Body of pancreas (tissue), 4 donors: Measurements from ENCODE around the gene TENM4.

Experiments used
- CTCF ChIP-seq, 7 experiments: fragments of 450-650 bp in 4 of 7; fragments of 200-600 bp in 3 of 7; sonication (generic) in 3 of 7; IDR thresholded peaks; one replicate each; pipeline ENCODE4 v1.5.1; 2016 to 2019; ENCODE audit warnings: antibody characterized with exemption in 7 of 7
- POLR2A ChIP-seq, 3 donors: fragments of 450-650 bp; IDR thresholded peaks; one replicate each; pipeline ENCODE4 v1.6.1; 2016; ENCODE audit warnings: antibody characterized with exemption in 3 of 3, mild to moderate bottlenecking in 2 of 3

- no peak for TF ChIP-seq CTCF (IDR thresholded peaks at IDR 0.05)
- TF ChIP-seq POLR2A (IDR thresholded peaks at IDR 0.05) = no peak
These were observed 432.9 kb downstream of the TENM4 start for GRCh38 chr11:79007771-79008402.
